Measurements from ENCODE around the gene ZNF106. TPM values are rescaled to one million over a fixed set of nuclear protein-coding genes. Genes with fewer than 3 reads are reported as not detected.

The ZNF106 gene
- total RNA-seq, 1 experiment from 2014 or later: 73.4 TPM

- Histone ChIP-seq H4K20me1 (ENCODE audit: insufficient read depth) (no peaks in the 10 kb centered on the region), H3K4me2 (no peak overlapping the region), H3K9me3 (ENCODE audit: insufficient read depth, low read depth) (no peaks in the 10 kb centered on the region), H3K27me3 (ENCODE audit: insufficient read depth, low read depth) (no peaks in the 10 kb centered on the region), H3K9me2 (ENCODE audit: insufficient read depth) (no peaks in the 10 kb centered on the region), H3K4me3 (no peak overlapping the region), H3K27ac (no peak overlapping the region), H2AFZ (no peak overlapping the region), H3K4me1 (replicated peaks; ENCODE audit: insufficient read depth) (no peaks in the 10 kb centered on the region), H3F3A (ENCODE audit: insufficient read depth, low read depth) (no peaks in the 10 kb centered on the region), H3K36me3 (ENCODE audit: low read depth) (no peaks in the 10 kb centered on the region), H3K79me2 (ENCODE audit: low read depth) (no peaks in the 10 kb centered on the region)
- POLR2A ChIA-PET (ENCODE audit: unreplicated experiment): no interaction called here
- DNase-seq: no peak
- CTCF ChIA-PET: no interaction called here
- intact Hi-C loops (cut with micrococcal nuclease; ENCODE audit: unreplicated experiment): no loop called here
- no TSS peak for BruUV-seq (replicated peaks)
- TF ChIP-seq EZH2 (IDR thresholded peaks at IDR 0.05; ENCODE audit: low read depth) (no peak), CTCF (conservative IDR thresholded peaks at IDR 0.05) (no peak)
Observed at GRCh38 chr15:42453826-42454225, 37.1 kb downstream of the ZNF106 start.

- Histone ChIP-seq H3K79me2 (ENCODE audit: low read depth) (no peaks in the 10 kb centered on the region), H3K4me3 (no peak overlapping the region), H3K27me3 (ENCODE audit: insufficient read depth, low read depth) (no peaks in the 10 kb centered on the region), H2AFZ (no peak overlapping the region), H4K20me1 (ENCODE audit: insufficient read depth) (no peaks in the 10 kb centered on the region), H3F3A (ENCODE audit: insufficient read depth, low read depth) (no peaks in the 10 kb centered on the region), H3K9me2 (ENCODE audit: insufficient read depth) (no peaks in the 10 kb centered on the region), H3K36me3 (ENCODE audit: low read depth) (no peaks in the 10 kb centered on the region), H3K27ac (no peak overlapping the region), H3K4me2 (no peak overlapping the region), H3K9me3 (ENCODE audit: insufficient read depth, low read depth) (no peaks in the 10 kb centered on the region), H3K4me1 (replicated peaks; ENCODE audit: insufficient read depth) (no peaks in the 10 kb centered on the region)
- no peak for TF ChIP-seq CTCF (conservative IDR thresholded peaks at IDR 0.05)
- ChIA-PET CTCF (no interaction called here), POLR2A (ENCODE audit: unreplicated experiment) (no interaction called here)
- no peak for DNase-seq
- TSS peak; percentile 13 for BruUV-seq (replicated peaks)
- intact Hi-C loops (cut with micrococcal nuclease; ENCODE audit: unreplicated experiment): no loop called here
Observed at GRCh38 chr15:42450425-42450790, 40.5 kb downstream of the ZNF106 start.

- H3K9me2 ChIP-seq (ENCODE audit: insufficient read depth): no peaks in the 10 kb centered on the region
- no peaks in the 10 kb centered on the region for H3F3A ChIP-seq (ENCODE audit: insufficient read depth, low read depth)
- ChIA-PET POLR2A (ENCODE audit: unreplicated experiment) (interaction anchor here (0.7 kb wide), 1 partner anchor 17 kb away, joined by 6 read pairs; no protein-coding TSS in a partner anchor), CTCF (no interaction called here)
- H3K27ac ChIP-seq: no peak overlapping the region
- H2AFZ ChIP-seq: no peak overlapping the region
- no peak overlapping the region for H3K4me3 ChIP-seq
- DNase-seq: no peak
- TF ChIP-seq CTCF (conservative IDR thresholded peaks at IDR 0.05): no peak
- TF ChIP-seq EZH2 (IDR thresholded peaks at IDR 0.05; ENCODE audit: low read depth): no peak
- H3K9me3 ChIP-seq (ENCODE audit: insufficient read depth, low read depth): no peaks in the 10 kb centered on the region
- H3K27me3 ChIP-seq (ENCODE audit: insufficient read depth, low read depth): no peaks in the 10 kb centered on the region
- intact Hi-C loops (cut with micrococcal nuclease; ENCODE audit: unreplicated experiment): no loop called here
- H3K4me2 ChIP-seq: no peak overlapping the region
- H3K36me3 ChIP-seq (ENCODE audit: low read depth): no peaks in the 10 kb centered on the region
- no peaks in the 10 kb centered on the region for H3K79me2 ChIP-seq (ENCODE audit: low read depth)
- H4K20me1 ChIP-seq (ENCODE audit: insufficient read depth): no peaks in the 10 kb centered on the region
- BruUV-seq (replicated peaks): no TSS peak
- no peaks in the 10 kb centered on the region for H3K4me1 ChIP-seq (replicated peaks; ENCODE audit: insufficient read depth)
Observed at GRCh38 chr15:42449770-42450424, 41.0 kb downstream of the ZNF106 start.

Measured in PC-9 (cell line).